ENCODE data around the gene RPS6KA2.
"Not testable (repeated sequence)": the region's sequence is repeated elsewhere in the genome, so short reads cannot be mapped to it uniquely, and the experiment has no call there.

Gene RPS6KA2

DNA sequence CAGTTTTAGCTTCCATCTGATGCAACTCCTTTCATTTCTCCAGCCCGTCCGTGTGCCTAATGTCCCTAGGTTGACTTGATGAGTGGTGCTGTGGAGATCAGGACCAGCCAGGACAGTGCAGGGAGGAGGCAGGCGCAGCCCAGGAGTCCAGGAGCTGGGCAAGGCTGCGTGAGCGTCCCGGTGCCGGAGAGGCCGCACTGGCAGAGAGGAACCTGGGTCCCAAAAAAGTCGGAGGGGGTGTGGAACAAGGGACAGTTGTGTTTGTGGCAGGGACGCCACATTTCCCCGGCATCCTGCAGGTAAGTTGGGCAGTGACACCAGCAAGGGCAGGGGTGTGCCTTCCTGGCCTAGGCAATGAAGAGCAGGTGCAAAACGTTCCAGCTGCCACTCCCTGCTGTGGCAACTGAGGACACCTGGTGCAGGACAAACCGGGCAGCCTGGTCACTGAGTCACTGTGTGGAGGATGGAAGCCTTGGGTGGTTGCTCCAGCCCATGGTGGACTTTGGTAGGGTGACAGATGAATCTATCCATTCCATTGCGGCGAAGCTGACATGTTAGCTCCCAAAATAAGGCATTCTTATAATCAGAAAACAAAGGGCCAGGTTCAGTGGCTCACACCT, 93.7 kb downstream of the RPS6KA2 start:
- Histone ChIP-seq H3K36me3 (ENCODE audit: insufficient read depth, low read length) (no peaks in the 10 kb centered on the region), H3K9me3 (ENCODE audit: low read depth, low read length) (no peaks in the 10 kb centered on the region), H3K4me3 (no peak overlapping the region), H3K9ac (ENCODE audit: insufficient read length) (no peak overlapping the region), H3K27ac (no peak overlapping the region)
- TF ChIP-seq POLR2AphosphoS5 (IDR thresholded peaks at IDR 0.05; ENCODE audit: borderline replicate concordance, low read depth, low read length) (no peak), EZH2 (IDR thresholded peaks at IDR 0.05) (no peak), FOXP2 (optimal IDR thresholded peaks at IDR 0.05; ENCODE audit: control extremely low read depth, extremely low read length, insufficient read depth) (no peak)
- DNase-seq (ENCODE audit: low read depth, low spot score), result no peak

DNA sequence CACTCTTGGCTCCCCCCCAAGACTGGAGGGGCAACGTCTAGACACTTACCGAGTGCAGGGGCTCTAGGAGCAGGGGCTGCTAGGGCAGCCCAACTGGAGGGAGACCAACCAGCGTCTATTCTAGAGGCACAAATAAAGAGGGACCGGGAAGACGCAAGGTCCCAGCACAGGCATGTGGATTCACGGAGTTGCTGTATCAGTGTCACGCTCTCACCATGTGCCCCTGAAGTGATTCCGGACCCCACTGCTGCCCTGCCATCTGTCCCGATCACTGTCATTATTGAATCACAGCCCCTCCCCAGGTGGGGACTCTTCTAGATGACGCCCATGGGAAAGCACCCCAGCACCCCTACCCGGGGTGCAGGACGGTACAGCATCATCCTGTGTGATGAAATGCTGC, 94.7 kb downstream of the RPS6KA2 start:
- H3K9me3 ChIP-seq (ENCODE audit: low read depth, low read length), result no peaks in the 10 kb centered on the region
- DNase-seq (ENCODE audit: low read depth, low spot score), result no peak
- TF ChIP-seq POLR2AphosphoS5 (IDR thresholded peaks at IDR 0.05; ENCODE audit: borderline replicate concordance, low read depth, low read length) (no peak), FOXP2 (optimal IDR thresholded peaks at IDR 0.05; ENCODE audit: control extremely low read depth, extremely low read length, insufficient read depth) (no peak), EZH2 (IDR thresholded peaks at IDR 0.05) (no peak)
- H3K9ac ChIP-seq (ENCODE audit: insufficient read length), result no peak overlapping the region
- no peaks in the 10 kb centered on the region for H3K36me3 ChIP-seq (ENCODE audit: insufficient read depth, low read length)
- no peak overlapping the region for H3K4me3 ChIP-seq
- no peak overlapping the region for H3K27ac ChIP-seq

DNA sequence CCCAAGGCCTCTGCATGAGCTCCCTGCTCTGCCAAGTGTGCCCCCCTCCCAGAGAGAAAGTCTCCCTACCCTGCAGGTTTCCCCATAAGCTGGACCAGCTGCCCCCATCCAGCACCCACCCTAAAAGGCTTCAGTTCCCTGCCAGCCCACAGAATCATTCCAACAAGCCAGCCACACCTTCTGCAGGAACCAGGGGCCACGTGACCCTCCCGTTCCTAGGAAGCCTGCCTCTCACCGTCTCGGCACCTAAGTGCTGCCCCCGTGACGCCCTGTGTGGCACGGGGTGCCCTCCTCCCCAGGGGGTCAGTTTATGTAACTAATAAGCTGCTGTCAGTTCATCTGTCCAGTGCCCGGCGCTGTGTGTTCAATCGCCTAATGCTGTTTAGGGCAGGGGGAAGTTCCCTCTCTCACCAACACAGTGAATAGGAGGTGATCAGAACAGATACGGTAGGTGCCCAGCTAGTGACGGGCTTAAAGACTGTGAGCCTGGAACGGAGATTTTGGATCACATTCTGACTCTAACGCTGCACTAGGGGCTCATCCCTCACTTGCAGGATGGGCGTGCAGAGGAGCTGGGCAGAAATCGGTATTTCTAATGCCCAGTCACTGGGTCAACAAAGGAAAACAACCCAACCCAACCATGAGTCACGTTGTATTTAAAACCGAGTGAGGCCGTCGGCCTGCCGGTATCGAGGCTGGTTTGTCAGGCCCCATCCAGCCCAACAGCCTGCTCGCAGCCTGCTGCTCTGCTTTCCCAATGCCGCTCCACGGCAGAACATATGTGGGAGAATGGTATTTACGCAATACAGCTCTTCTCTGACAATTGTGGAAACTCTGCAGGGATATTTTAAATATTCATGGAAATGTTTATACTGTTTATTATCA, 96.6 kb downstream of the RPS6KA2 start:
- Histone ChIP-seq H3K36me3 (ENCODE audit: insufficient read depth, low read length) (no peaks in the 10 kb centered on the region), H3K9me3 (ENCODE audit: low read depth, low read length) (no peaks in the 10 kb centered on the region), H3K27ac (no peak overlapping the region), H3K4me3 (no peak overlapping the region), H3K9ac (ENCODE audit: insufficient read length) (no peak overlapping the region)
- DNase-seq (ENCODE audit: low read depth, low spot score), result no peak
- no peak for TF ChIP-seq FOXP2 (optimal IDR thresholded peaks at IDR 0.05; ENCODE audit: control extremely low read depth, extremely low read length, insufficient read depth)
- TF ChIP-seq POLR2AphosphoS5 (IDR thresholded peaks at IDR 0.05; ENCODE audit: borderline replicate concordance, low read depth, low read length), result no peak
- TF ChIP-seq EZH2 (IDR thresholded peaks at IDR 0.05), result no peak

DNA sequence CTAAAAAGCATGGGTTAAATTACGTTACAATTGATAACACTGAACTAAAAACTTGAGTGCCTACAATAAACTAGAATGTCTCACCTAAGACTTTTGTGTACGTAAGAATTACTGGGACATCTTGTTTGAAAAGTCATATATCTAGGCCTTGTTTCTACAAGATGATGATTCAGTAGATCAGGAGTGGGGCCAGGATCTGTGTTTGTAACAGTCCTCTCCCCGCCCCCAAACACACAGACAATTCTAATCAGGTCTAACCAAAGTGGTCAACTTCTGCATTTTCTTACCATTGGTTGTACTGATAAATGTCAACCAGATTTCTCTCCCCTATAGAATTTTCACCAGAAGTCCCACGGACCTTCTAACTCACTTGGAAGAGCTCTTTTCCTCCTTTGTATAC, 97.5 kb downstream of the RPS6KA2 start:
- DNase-seq (ENCODE audit: low read depth, low spot score), result no peak
- H3K9me3 ChIP-seq (ENCODE audit: low read depth, low read length), result no peaks in the 10 kb centered on the region
- no peak overlapping the region for H3K9ac ChIP-seq (ENCODE audit: insufficient read length)
- no peak overlapping the region for H3K27ac ChIP-seq
- TF ChIP-seq EZH2 (IDR thresholded peaks at IDR 0.05), result no peak
- no peak for TF ChIP-seq FOXP2 (optimal IDR thresholded peaks at IDR 0.05; ENCODE audit: control extremely low read depth, extremely low read length, insufficient read depth)
- TF ChIP-seq POLR2AphosphoS5 (IDR thresholded peaks at IDR 0.05; ENCODE audit: borderline replicate concordance, low read depth, low read length), result no peak
- H3K4me3 ChIP-seq, result no peak overlapping the region
- no peaks in the 10 kb centered on the region for H3K36me3 ChIP-seq (ENCODE audit: insufficient read depth, low read length)

DNA sequence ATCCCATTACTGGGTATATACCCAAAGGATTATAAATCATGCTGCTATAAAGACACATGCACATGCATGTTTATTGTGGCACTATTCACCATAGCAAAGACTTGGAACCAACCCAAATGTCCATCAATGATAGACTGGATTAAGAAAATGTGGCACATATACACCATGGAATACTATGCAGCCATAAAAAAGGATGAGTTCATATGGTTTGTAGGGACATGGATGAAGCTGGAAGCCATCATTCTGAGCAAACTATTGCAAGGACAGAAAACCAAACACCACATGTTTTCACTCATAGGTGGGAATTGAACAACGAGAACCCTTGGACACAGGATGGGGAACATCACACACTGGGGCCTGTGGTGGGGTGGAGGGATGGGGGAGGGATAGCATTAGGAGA, 98.0 kb downstream of the RPS6KA2 start:
- H3K36me3 ChIP-seq (ENCODE audit: insufficient read depth, low read length); H3K9ac ChIP-seq (ENCODE audit: insufficient read length); H3K27ac ChIP-seq; DNase-seq (ENCODE audit: low read depth, low spot score); H3K4me3 ChIP-seq; H3K9me3 ChIP-seq (ENCODE audit: low read depth, low read length): not testable (repeated sequence)

DNA sequence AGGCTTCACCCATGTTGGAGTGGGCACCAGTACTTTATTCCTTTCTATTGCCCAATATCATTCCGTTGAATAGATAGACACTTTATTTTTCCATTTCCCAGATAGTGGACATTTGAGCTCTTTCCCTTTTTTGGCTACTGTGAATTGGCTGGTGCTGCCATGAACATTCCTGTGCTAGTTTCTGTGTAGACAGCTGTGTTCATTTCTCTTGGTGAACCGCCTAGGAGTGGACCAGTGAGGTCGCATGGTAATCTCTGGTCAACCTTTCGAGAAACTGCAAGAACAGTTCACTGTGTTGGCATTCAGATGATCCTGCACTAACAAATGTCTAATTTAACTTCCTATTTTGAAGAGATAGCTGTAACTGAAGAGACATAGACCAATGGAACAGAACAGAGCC, 99.2 kb downstream of the RPS6KA2 start:
- no peaks in the 10 kb centered on the region for H3K9me3 ChIP-seq (ENCODE audit: low read depth, low read length)
- no peak overlapping the region for H3K4me3 ChIP-seq
- no peaks in the 10 kb centered on the region for H3K36me3 ChIP-seq (ENCODE audit: insufficient read depth, low read length)
- H3K27ac ChIP-seq, result no peak overlapping the region
- H3K9ac ChIP-seq (ENCODE audit: insufficient read length), result no peak overlapping the region
- DNase-seq (ENCODE audit: low read depth, low spot score), result no peak
- TF ChIP-seq FOXP2 (optimal IDR thresholded peaks at IDR 0.05; ENCODE audit: control extremely low read depth, extremely low read length, insufficient read depth) (no peak), POLR2AphosphoS5 (IDR thresholded peaks at IDR 0.05; ENCODE audit: borderline replicate concordance, low read depth, low read length) (no peak)

DNA sequence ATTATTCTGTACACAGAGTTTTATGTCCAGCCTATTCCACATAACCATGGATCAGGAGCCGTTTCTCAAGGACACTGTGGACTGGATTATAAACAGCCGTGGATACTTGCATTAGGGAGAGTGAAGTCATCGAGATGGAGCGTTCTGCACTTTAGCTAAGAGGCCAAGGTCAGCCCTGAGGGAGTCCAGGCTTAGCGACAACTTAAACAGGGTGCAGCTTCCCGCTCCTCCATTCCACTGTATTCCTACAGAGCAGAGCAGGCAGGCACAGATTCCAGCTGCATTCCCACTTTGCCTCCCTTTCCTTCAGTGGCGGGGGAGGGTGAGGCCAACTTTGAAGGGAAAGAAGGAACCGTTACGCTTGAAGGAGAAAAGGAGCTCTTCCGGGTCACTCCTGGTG, 100.1 kb downstream of the RPS6KA2 start:
- TF ChIP-seq POLR2AphosphoS5 (IDR thresholded peaks at IDR 0.05; ENCODE audit: borderline replicate concordance, low read depth, low read length), result no peak
- TF ChIP-seq EZH2 (IDR thresholded peaks at IDR 0.05), result no peak
- TF ChIP-seq FOXP2 (optimal IDR thresholded peaks at IDR 0.05; ENCODE audit: control extremely low read depth, extremely low read length, insufficient read depth), result no peak
- Histone ChIP-seq H3K9me3 (ENCODE audit: low read depth, low read length) (no peaks in the 10 kb centered on the region), H3K4me3 (no peak overlapping the region), H3K9ac (ENCODE audit: insufficient read length) (no peak overlapping the region), H3K36me3 (ENCODE audit: insufficient read depth, low read length) (no peaks in the 10 kb centered on the region), H3K27ac (no peak overlapping the region)
- no peak for DNase-seq (ENCODE audit: low read depth, low spot score)

DNA sequence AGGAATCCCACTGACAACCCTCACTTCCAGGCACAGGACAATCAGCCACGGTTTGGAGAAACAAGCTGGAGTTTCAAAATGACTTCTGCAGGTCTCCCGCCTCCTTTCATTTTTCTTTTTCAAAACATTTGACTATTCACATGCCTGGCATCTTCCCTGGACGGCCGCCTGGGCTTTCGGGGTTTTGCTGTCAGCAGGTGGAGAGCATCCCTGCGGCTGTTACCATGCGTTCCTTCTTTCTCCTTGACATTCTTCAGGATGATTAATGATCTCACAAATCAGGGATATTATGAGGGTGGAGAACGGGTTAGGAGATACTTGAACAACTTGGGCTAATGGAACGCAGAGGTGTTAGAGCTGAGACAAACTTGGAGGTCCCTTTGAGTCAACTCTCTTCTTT, 101.5 kb downstream of the RPS6KA2 start:
- H3K27ac ChIP-seq, result no peak overlapping the region
- no peak overlapping the region for H3K9ac ChIP-seq (ENCODE audit: insufficient read length)
- H3K36me3 ChIP-seq (ENCODE audit: insufficient read depth, low read length), result no peaks in the 10 kb centered on the region
- no peak overlapping the region for H3K4me3 ChIP-seq
- TF ChIP-seq POLR2AphosphoS5 (IDR thresholded peaks at IDR 0.05; ENCODE audit: borderline replicate concordance, low read depth, low read length), result no peak
- no peak for TF ChIP-seq FOXP2 (optimal IDR thresholded peaks at IDR 0.05; ENCODE audit: control extremely low read depth, extremely low read length, insufficient read depth)
- TF ChIP-seq EZH2 (IDR thresholded peaks at IDR 0.05), result no peak
- H3K9me3 ChIP-seq (ENCODE audit: low read depth, low read length), result no peaks in the 10 kb centered on the region
- DNase-seq (ENCODE audit: low read depth, low spot score), result no peak

All from SK-N-MC (cell line).